K562 (cell line): Measurements from ENCODE around the gene DPM2. TPM values are rescaled to one million over a fixed set of nuclear protein-coding genes. Genes with fewer than 3 reads are reported as not detected.

Experiments used
- ATAC-seq: fragments of 200-7000 bp; cut with Tn5 transposase; 3 replicates; pipeline ENCODE4 v1.9.1; 2020; ENCODE audit warnings: moderate library complexity
- BruUV-seq: library from RNA; stranded (reverse); fragments of 400-500 nt; replicated peaks from 2 replicates; lab custom pipeline; 2021; lab: Mats Ljungman, UMichigan
- CTCF ChIA-PET: fragments of 300-600 bp; formaldehyde crosslinking; extraction: SDS; loops from one replicate; lab custom pipeline; 2021; ENCODE audit warnings: low intra/inter-chr PET ratio; lab: Yijun Ruan, JAX
- POLR2A ChIA-PET: fragments of 300-600, 350-650 bp; sonication (Branson Sonifier 250); formaldehyde crosslinking; extraction: SDS; loops from one replicate; lab custom pipeline; 2021; ENCODE audit warnings: antibody characterized with exemption, inconsistent platforms; lab: Yijun Ruan, JAX
- DNase-seq, 4 experiments: peaks; one replicate each; pipeline versions ENCODE4 v3.0.0 to v3.0.0-alpha.2; 2011 to 2018; ENCODE audit warnings: low spot score in 3 of 4, mixed read lengths in 3 of 4; ENCODE audit errors: extremely low read depth in 1 of 4
- FAIRE-seq: peaks from 2 replicates; lab custom pipeline; 2011; peaks lifted over from hg19 to GRCh38; lab: Jason Lieb, UNC
- H2AFZ ChIP-seq: 2 replicates; pipeline ENCODE4 v1.6.0; 2011; ENCODE audit warnings: low read depth, low read length, control low read depth, inconsistent platforms
- H3K27ac ChIP-seq: fragments of 200-600 bp; 3 replicates; pipeline ENCODE4 v1.8.0; 2011; ENCODE audit warnings: low read depth, mild to moderate bottlenecking, control low read depth, inconsistent platforms, low read length, moderate library complexity, mixed read lengths; ENCODE audit errors: extremely low read depth
- H3K27me3 ChIP-seq, 2 experiments: fragments of 300-600 bp in 1 of 2; 2 replicates in 1 of 2; 3 replicates in 1 of 2; pipeline versions ENCODE4 v1.6.0 to v1.8.0; 2011; ENCODE audit warnings: inconsistent platforms in 2 of 2, low read length in 2 of 2, mild to moderate bottlenecking in 1 of 2, mixed read lengths in 1 of 2, moderate library complexity in 1 of 2; ENCODE audit not compliant: control insufficient read depth in 2 of 2, insufficient read depth in 2 of 2
- H3K36me3 ChIP-seq: fragments of 300-600 bp; 3 replicates; pipeline ENCODE4 v1.8.0; 2011; ENCODE audit warnings: mild to moderate bottlenecking, low read length, inconsistent platforms; ENCODE audit not compliant: control insufficient read depth, insufficient read depth
- H3K4me1 ChIP-seq, 2 experiments: fragments of 200-600 bp in 1 of 2; replicated peaks in 1 of 2; 2 replicates in 1 of 2; 3 replicates in 1 of 2; pipeline versions ENCODE4 v1.5.1 to v1.8.0; 2011; ENCODE audit warnings: inconsistent platforms in 2 of 2, low read length in 2 of 2, mild to moderate bottlenecking in 1 of 2, mixed read lengths in 1 of 2, moderate library complexity in 1 of 2; ENCODE audit not compliant: control insufficient read depth in 2 of 2, insufficient read depth in 2 of 2
- H3K4me2 ChIP-seq: 2 replicates; pipeline ENCODE4 v1.6.1; 2011; ENCODE audit warnings: low read length, control low read depth, inconsistent platforms, mixed read lengths; ENCODE audit not compliant: insufficient read depth
- H3K4me3 ChIP-seq: fragments of 200-600 bp; sonication (generic), shearing (Covaris generic); 2 replicates; pipeline ENCODE4 v1.5.1; 2016; ENCODE audit warnings: control low read depth, inconsistent platforms
- H3K79me2 ChIP-seq: fragments of 200-600 bp; 3 replicates; pipeline ENCODE4 v1.8.0; 2011; ENCODE audit warnings: low read length, inconsistent platforms; ENCODE audit not compliant: control insufficient read depth, insufficient read depth
- H3K9ac ChIP-seq, 2 experiments: 2 replicates each; pipeline versions ENCODE4 v1.6.0 to v1.6.1; 2011; ENCODE audit warnings: low read depth in 2 of 2, low read length in 2 of 2, control low read depth in 1 of 2, inconsistent platforms in 1 of 2, mild to moderate bottlenecking in 1 of 2, mixed read lengths in 1 of 2; ENCODE audit not compliant: insufficient read depth in 1 of 2
- H3K9me1 ChIP-seq: one replicate; pipeline ENCODE4 v1.6.0; 2011; ENCODE audit warnings: inconsistent platforms, mild to moderate bottlenecking, low read length, moderate library complexity; ENCODE audit not compliant: control insufficient read depth, insufficient read depth
- H3K9me3 ChIP-seq: replicated peaks from 2 replicates; pipeline ENCODE4 v1.5.1; 2011; ENCODE audit warnings: low read depth, low read length, inconsistent platforms; ENCODE audit not compliant: control insufficient read depth, insufficient read depth
- H4K20me1 ChIP-seq: replicated peaks from 2 replicates; pipeline ENCODE4 v1.6.1; 2011; ENCODE audit warnings: low read length, inconsistent platforms, mixed read lengths; ENCODE audit not compliant: control insufficient read depth, insufficient read depth
- CAMTA2 ChIP-seq: fragments of 250-450 bp; sonication (Bioruptor Pico); conservative IDR thresholded peaks from 2 replicates; pipeline ENCODE4 v1.5.1; 2022
- DPF2 ChIP-seq: fragments of 450-650 bp; IDR thresholded peaks from 2 replicates; pipeline ENCODE4 v1.6.1; 2016
- MEIS2 ChIP-seq: fragments of 450-650 bp; IDR thresholded peaks from 2 replicates; pipeline ENCODE4 v1.6.1; 2014; ENCODE audit warnings: mild to moderate bottlenecking; ENCODE audit not compliant: partially characterized antibody
- RBFOX2 ChIP-seq: fragments of 200-400 bp; formaldehyde crosslinking; IDR thresholded peaks from 2 replicates; pipeline ENCODE4 v1.6.1; 2017; ENCODE audit warnings: low read depth, mild to moderate bottlenecking, low read length, moderate library complexity
- ZNF239 ChIP-seq: fragments of 250-450 bp; sonication (Bioruptor Pico); IDR thresholded peaks from 2 replicates; pipeline ENCODE4 v1.4.0; 2020; ENCODE audit warnings: mild to moderate bottlenecking
- WGBS: fragments of 100-300 bp; shearing (Covaris generic); methylation state at CpG from one replicate; pipeline ENCODE4 v1.1.6; 2016; ENCODE audit warnings: low coverage, mixed read lengths; ENCODE audit not compliant: insufficient coverage; ENCODE audit errors: missing lambda C conversion rate; 5-methylcytosine and 5-hydroxymethylcytosine counted together
- in situ Hi-C: fragments of 300-500 bp; cut with MboI; formaldehyde crosslinking; loops from 4 replicates; pipeline ENCODE4 v1.15.0; 2018; ENCODE audit warnings: inconsistent platforms, mixed read lengths
- intact Hi-C: fragments of 100-400 bp; cut with micrococcal nuclease; formaldehyde crosslinking; loops from 2 replicates; pipeline ENCODE4 v1.14.2; 2022
- polyA plus RNA-seq, 8 experiments: library from polyadenylated mRNA; depleted of rRNA in 4 of 8; stranded (reverse) in 5 of 8; unstranded in 3 of 8; fragments of >200 nt; fragmentation: Nextera tagmentation in 2 of 8; fragmentation: Illumina TruSeq in 1 of 8; extraction: Ambion mirVana in 2 of 8; extraction: Trizol in 1 of 8; gene quantifications; 2 replicates each; pipeline versions ENCODE4 v1.2.1 to v1.2.3, GENCODE V29; 2011 to 2014; ENCODE audit warnings: inconsistent platforms in 1 of 8, missing spikeins in 1 of 8
- total RNA-seq, 7 experiments: library from RNA; depleted of rRNA in 6 of 7; stranded (reverse); fragments of >200 nt in 6 of 7; fragmentation: Illumina TruSeq in 2 of 7; extraction: Trizol in 2 of 7; gene quantifications; 2 replicates each; pipeline versions ENCODE4 v1.2.1 to v1.2.3, GENCODE V29; 2011 to 2021; ENCODE audit warnings: low replicate concordance in 1 of 7

Gene DPM2
- total and polyA plus RNA-seq, 9 of the 15 experiments (the other 6 are each of a cell fraction or from before 2014, with no cell fraction given) = 43.5 to 126 (median 71.1) TPM

DNA sequence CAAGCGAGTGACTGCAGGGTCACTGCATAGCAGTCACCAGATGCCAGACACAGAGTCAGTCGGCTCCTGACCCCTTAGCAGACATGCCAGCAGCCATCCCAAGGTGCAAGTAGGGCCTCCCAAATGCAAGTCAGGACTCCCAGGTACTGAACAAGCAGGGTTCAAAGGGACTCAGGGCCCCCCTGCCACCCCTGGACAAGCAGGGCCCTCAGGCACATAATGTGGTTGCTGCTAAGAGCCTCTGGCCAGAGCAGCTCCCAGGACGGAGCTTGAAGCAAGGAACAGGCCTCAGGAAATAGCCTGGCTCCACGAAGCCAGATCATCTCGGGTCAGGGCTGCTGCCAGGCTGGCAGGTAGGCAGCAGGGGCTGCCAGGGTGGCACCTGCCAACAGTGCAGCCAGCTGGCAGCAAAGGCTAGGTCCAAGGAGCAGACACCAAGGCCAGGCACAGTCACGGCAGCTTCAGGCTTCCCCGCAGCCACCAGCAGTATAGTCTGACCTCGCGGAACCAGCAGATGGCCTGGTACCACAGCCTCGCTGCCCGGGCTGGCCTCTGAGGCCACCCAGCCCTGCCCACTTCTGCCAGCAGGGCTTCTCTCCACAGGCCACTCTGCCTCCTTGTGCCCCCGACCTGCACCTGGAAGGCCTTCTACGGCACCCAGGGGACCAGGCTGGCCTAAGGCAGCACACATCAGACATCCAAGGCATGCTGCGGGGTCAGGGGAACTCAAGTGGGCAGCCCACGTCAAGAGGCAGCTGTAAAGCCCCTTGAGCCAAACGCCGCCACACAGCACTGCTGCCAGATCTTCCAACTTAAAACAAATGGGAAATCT, 35.7 kb upstream of the DPM2 start:
- Histone ChIP-seq H3K4me1 (peaks cover 32 to 79% of the 10 kb centered on the region in 2 experiments), H3K36me3 (peaks cover 6% of the 10 kb centered on the region; the same call in 1 of the 3 replicates), H3K9me3 (no peaks in the 10 kb centered on the region), H4K20me1 (peaks cover 57% of the 10 kb centered on the region), H3K4me3 (no peak overlapping the region), H3K79me2 (peaks cover 81% of the 10 kb centered on the region), H3K27ac (no peak overlapping the region), H3K9me1 (no peaks in the 10 kb centered on the region), H2AFZ (no peak overlapping the region), H3K9ac (peak overlapping the region in 1 of 2 experiments; percentile 75; a peak in 2 of 4 replicates), H3K4me2 (no peak overlapping the region), H3K27me3 (no peaks in the 10 kb centered on the region)
- WGBS = 76% methylated on average over 17 of the region's 17 CpGs
- DNase-seq (no peak), ATAC-seq (no peak), FAIRE-seq (no peak)
- BruUV-seq = no TSS peak
- intact Hi-C loops = no loop called here
- POLR2A ChIA-PET = interaction anchor here (0.5 to 2.1 kb wide), 5 partner anchors 7 to 100 kb away, joined by 3 to 8 read pairs (median 3); partner anchors contain the start of gene EEIG1
- in situ Hi-C loops = no loop called here
- TF ChIP-seq DPF2 (no peak), CAMTA2 (CRISPR knock-in tag) (no peak), ZNF239 (CRISPR knock-in tag) (no peak), RBFOX2 (0 out of 2 replicates have a peak, but pooled peaks have one; percentile 25), MEIS2 (no peak)
- CTCF ChIA-PET = no interaction called here
